ENCODE data around the gene HPN.
A peak's percentile ranks its signal among the peaks of the same experiment; 100 is the strongest.

The HPN gene

DNA sequence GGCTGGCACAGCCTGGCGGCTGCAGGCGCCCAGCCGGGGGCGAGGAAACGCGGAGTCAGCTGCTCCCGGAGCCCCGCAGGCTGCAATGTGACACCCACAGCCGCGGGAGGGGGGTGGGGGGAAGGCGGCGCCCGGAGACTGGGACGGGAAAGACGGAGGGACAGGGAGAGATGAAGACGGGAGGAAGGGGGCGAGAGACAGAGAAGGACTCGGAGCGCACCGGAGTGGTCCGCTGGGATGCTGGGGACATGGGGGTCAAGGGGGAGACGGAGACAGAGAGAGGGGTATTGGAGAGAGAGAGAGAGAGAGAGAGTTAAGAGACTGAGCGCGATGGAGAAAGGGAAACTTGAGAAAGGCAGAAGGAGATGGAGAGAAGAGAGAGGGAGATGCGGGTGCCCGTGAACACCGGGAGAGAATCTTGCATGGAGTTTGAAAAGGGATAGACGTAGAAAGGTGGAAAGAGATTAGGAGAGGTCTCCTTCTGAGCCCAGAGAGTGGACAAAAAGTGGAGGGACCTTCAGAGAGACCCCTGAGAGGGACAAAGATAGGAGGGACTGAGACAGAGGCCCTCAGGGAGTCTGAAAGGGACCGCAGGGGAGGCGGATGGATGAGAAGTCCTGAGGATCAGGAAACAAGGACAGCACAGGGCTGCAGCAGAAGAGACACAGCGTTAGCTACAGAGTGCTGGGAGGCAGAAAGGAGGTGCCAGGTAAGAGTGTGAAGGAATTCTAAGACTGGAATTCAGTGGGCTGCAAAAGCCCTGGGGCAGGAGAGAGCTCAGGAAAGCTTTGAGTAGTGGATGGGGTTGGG lies 10.2 kb upstream of the HPN start (continued):
- TF ChIP-seq AEBP2 (tag by site-specific recombination; IDR thresholded peaks at IDR 0.05; ENCODE audit: borderline replicate concordance) = no peak
- TF ChIP-seq, protein P1, sequence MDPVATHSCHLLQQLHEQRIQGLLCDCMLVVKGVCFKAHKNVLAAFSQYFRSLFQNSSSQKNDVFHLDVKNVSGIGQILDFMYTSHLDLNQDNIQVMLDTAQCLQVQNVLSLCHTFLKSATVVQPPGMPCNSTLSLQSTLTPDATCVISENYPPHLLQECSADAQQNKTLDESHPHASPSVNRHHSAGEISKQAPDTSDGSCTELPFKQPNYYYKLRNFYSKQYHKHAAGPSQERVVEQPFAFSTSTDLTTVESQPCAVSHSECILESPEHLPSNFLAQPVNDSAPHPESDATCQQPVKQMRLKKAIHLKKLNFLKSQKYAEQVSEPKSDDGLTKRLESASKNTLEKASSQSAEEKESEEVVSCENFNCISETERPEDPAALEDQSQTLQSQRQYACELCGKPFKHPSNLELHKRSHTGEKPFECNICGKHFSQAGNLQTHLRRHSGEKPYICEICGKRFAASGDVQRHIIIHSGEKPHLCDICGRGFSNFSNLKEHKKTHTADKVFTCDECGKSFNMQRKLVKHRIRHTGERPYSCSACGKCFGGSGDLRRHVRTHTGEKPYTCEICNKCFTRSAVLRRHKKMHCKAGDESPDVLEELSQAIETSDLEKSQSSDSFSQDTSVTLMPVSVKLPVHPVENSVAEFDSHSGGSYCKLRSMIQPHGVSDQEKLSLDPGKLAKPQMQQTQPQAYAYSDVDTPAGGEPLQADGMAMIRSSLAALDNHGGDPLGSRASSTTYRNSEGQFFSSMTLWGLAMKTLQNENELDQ (tag by site-specific recombination; IDR thresholded peaks at IDR 0.05; ENCODE audit: low read depth) = no peak
- TF ChIP-seq ZNF202 (tag by site-specific recombination; IDR thresholded peaks at IDR 0.05; ENCODE audit: borderline replicate concordance) = peak; percentile 73; the same call in 1 of the 2 replicates
- TF ChIP-seq ZBTB20 (tag by site-specific recombination; IDR thresholded peaks at IDR 0.05) = peak; percentile 98
- 0 out of 2 replicates have a peak, but pooled peaks have one; percentile 55 for TF ChIP-seq ZSCAN18 (tag by site-specific recombination; IDR thresholded peaks at IDR 0.05)
- TF ChIP-seq ZNF24 (tag by site-specific recombination; IDR thresholded peaks at IDR 0.05) = peak; percentile 43; the same call in 1 of the 2 replicates
- TF ChIP-seq ZNF214 (tag by site-specific recombination; IDR thresholded peaks at IDR 0.05; ENCODE audit: borderline replicate concordance) = no peak
- peak; percentile 90 for TF ChIP-seq PRDM10 (tag by site-specific recombination; IDR thresholded peaks at IDR 0.05)
- no peak for TF ChIP-seq ZNF223 (tag by site-specific recombination; IDR thresholded peaks at IDR 0.05)
- TF ChIP-seq, protein P2, sequence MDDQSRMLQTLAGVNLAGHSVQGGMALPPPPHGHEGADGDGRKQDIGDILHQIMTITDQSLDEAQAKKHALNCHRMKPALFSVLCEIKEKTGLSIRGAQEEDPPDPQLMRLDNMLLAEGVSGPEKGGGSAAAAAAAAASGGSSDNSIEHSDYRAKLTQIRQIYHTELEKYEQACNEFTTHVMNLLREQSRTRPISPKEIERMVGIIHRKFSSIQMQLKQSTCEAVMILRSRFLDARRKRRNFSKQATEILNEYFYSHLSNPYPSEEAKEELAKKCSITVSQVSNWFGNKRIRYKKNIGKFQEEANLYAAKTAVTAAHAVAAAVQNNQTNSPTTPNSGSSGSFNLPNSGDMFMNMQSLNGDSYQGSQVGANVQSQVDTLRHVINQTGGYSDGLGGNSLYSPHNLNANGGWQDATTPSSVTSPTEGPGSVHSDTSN (CRISPR knock-in tag; IDR thresholded peaks at IDR 0.05) = no peak
- peak; percentile 91 for TF ChIP-seq SP7 (tag by site-specific recombination; IDR thresholded peaks at IDR 0.05)
- no peak; the same call in 1 of the 2 replicates for TF ChIP-seq ZNF513 (tag by site-specific recombination; IDR thresholded peaks at IDR 0.05)
- peak; percentile 100 for TF ChIP-seq PRDM1 (tag by site-specific recombination; IDR thresholded peaks at IDR 0.05)
- TF ChIP-seq ZNF433 (tag by site-specific recombination; IDR thresholded peaks at IDR 0.05; ENCODE audit: low read depth) = no peak
- no peak for TF ChIP-seq MYNN (tag by site-specific recombination; IDR thresholded peaks at IDR 0.05; ENCODE audit: borderline replicate concordance)
- TF ChIP-seq BCL11B (tag by site-specific recombination; IDR thresholded peaks at IDR 0.05; ENCODE audit: low read depth) = peak; percentile 93
- peak; percentile 67 for TF ChIP-seq SP3 (tag by site-specific recombination; IDR thresholded peaks at IDR 0.05)
- TF ChIP-seq, protein P3, sequence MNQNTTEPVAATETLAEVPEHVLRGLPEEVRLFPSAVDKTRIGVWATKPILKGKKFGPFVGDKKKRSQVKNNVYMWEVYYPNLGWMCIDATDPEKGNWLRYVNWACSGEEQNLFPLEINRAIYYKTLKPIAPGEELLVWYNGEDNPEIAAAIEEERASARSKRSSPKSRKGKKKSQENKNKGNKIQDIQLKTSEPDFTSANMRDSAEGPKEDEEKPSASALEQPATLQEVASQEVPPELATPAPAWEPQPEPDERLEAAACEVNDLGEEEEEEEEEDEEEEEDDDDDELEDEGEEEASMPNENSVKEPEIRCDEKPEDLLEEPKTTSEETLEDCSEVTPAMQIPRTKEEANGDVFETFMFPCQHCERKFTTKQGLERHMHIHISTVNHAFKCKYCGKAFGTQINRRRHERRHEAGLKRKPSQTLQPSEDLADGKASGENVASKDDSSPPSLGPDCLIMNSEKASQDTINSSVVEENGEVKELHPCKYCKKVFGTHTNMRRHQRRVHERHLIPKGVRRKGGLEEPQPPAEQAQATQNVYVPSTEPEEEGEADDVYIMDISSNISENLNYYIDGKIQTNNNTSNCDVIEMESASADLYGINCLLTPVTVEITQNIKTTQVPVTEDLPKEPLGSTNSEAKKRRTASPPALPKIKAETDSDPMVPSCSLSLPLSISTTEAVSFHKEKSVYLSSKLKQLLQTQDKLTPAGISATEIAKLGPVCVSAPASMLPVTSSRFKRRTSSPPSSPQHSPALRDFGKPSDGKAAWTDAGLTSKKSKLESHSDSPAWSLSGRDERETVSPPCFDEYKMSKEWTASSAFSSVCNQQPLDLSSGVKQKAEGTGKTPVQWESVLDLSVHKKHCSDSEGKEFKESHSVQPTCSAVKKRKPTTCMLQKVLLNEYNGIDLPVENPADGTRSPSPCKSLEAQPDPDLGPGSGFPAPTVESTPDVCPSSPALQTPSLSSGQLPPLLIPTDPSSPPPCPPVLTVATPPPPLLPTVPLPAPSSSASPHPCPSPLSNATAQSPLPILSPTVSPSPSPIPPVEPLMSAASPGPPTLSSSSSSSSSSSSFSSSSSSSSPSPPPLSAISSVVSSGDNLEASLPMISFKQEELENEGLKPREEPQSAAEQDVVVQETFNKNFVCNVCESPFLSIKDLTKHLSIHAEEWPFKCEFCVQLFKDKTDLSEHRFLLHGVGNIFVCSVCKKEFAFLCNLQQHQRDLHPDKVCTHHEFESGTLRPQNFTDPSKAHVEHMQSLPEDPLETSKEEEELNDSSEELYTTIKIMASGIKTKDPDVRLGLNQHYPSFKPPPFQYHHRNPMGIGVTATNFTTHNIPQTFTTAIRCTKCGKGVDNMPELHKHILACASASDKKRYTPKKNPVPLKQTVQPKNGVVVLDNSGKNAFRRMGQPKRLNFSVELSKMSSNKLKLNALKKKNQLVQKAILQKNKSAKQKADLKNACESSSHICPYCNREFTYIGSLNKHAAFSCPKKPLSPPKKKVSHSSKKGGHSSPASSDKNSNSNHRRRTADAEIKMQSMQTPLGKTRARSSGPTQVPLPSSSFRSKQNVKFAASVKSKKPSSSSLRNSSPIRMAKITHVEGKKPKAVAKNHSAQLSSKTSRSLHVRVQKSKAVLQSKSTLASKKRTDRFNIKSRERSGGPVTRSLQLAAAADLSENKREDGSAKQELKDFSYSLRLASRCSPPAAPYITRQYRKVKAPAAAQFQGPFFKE (tag by site-specific recombination; IDR thresholded peaks at IDR 0.05; ENCODE audit: borderline replicate concordance) = peak; percentile 28; the same call in 1 of the 2 replicates
- TF ChIP-seq RBAK (tag by site-specific recombination; IDR thresholded peaks at IDR 0.05) = no peak; the same call in 1 of the 2 replicates
